ENCODE results near the gene PRLH. TPM values are rescaled to one million over a fixed set of nuclear protein-coding genes. Genes with fewer than 3 reads are reported as not detected.

The PRLH gene
- total RNA-seq, 1 donor from 2014 or later, result not detected

DNA sequence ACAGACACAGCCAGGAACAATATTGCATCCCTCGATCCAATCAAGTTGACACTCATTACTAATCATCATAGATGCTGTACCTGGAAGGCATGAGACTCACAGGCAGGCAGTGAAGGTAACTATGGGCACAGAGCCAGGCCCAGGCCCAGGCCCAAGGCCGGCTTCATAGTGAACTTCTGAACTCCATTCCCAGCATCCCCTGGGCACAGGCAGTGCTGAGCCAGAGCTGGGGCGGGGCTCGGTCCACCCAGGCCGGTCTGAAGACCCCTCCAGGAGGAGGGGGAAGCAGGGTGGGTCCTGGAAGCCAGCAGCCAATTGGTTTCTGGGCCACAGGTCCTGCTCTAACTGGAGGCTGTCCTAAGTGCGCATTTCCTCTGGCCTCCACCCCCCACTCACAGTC lies 41.7 kb upstream of the PRLH start:
- Mint-ChIP-seq H3K27me3 (ENCODE audit: low read depth) (no peaks in the 10 kb centered on the region), H3K36me3 (ENCODE audit: low read depth) (no peaks in the 10 kb centered on the region), H3K4me1 (no peaks in the 10 kb centered on the region), H3K9me3 (no peaks in the 10 kb centered on the region), H3K27ac (ENCODE audit: unreplicated experiment) (no peak overlapping the region), H3K4me3 (no peak overlapping the region)
- DNase-seq (ENCODE audit: low read depth, low spot score), result no peak
- TF ChIP-seq, protein P1, sequence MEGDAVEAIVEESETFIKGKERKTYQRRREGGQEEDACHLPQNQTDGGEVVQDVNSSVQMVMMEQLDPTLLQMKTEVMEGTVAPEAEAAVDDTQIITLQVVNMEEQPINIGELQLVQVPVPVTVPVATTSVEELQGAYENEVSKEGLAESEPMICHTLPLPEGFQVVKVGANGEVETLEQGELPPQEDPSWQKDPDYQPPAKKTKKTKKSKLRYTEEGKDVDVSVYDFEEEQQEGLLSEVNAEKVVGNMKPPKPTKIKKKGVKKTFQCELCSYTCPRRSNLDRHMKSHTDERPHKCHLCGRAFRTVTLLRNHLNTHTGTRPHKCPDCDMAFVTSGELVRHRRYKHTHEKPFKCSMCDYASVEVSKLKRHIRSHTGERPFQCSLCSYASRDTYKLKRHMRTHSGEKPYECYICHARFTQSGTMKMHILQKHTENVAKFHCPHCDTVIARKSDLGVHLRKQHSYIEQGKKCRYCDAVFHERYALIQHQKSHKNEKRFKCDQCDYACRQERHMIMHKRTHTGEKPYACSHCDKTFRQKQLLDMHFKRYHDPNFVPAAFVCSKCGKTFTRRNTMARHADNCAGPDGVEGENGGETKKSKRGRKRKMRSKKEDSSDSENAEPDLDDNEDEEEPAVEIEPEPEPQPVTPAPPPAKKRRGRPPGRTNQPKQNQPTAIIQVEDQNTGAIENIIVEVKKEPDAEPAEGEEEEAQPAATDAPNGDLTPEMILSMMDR (conservative IDR thresholded peaks at IDR 0.05), result no peak

DNA sequence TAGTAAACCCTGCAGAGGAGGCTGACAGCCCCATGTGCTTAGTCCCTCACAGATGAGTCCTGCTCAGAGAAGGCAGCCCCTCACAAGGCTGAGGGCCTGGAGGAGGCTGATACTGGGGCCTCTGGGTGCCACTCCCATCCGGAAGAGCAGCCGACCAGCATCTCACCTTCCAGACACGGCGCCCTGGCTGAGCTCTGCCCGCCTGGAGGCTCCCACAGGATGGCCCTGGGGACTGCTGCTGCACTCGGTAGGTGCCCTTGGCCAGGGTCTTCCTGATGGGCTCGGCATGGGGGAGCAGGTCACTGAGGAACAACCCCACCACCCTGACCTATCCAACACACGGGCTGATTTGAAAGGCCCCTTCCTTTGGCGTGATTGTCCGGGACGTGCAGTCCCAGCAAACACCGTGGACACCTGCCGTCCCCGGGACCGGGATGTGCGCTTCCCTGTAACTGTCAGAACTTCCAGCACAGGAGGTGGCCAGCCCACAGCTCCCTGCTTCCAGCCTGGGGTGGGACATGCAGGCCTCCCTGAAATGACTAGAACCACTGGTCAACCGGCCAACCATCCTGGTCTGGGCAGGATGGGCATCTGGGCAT lies 40.7 kb upstream of the PRLH start:
- Mint-ChIP-seq H3K36me3 (ENCODE audit: low read depth) (no peaks in the 10 kb centered on the region), H3K4me3 (no peak overlapping the region), H3K9me3 (no peaks in the 10 kb centered on the region), H3K27me3 (ENCODE audit: low read depth) (no peaks in the 10 kb centered on the region), H3K27ac (ENCODE audit: unreplicated experiment) (no peak overlapping the region), H3K4me1 (no peaks in the 10 kb centered on the region)
- no peak for DNase-seq (ENCODE audit: low read depth, low spot score)
- TF ChIP-seq, protein P1 (conservative IDR thresholded peaks at IDR 0.05), result no peak

DNA sequence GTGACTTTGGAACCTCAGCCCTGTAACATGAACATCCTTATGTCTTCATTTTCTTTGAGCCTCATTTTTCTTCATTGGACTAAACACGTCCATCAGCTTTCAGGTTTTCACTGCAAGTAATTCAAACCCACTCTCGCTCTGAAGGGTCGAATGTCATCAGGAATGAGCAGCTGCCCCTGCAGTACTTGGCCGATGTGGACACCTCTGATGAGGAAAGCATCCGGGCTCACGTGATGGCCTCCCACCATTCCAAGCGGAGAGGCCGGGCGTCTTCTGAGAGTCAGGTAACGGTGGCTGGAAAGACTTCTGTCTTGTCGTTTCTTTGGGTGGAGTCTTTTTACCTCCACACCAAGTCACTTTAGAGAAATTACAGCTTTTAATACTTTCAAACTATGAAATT lies 39.1 kb upstream of the PRLH start:
- Mint-ChIP-seq H3K27ac (ENCODE audit: unreplicated experiment) (no peak overlapping the region), H3K4me3 (no peak overlapping the region), H3K4me1 (peaks cover 6% of the 10 kb centered on the region), H3K9me3 (no peaks in the 10 kb centered on the region), H3K36me3 (ENCODE audit: low read depth) (no peaks in the 10 kb centered on the region), H3K27me3 (ENCODE audit: low read depth) (no peaks in the 10 kb centered on the region)
- no peak for DNase-seq (ENCODE audit: low read depth, low spot score)
- TF ChIP-seq, protein P1 (conservative IDR thresholded peaks at IDR 0.05), result no peak

DNA sequence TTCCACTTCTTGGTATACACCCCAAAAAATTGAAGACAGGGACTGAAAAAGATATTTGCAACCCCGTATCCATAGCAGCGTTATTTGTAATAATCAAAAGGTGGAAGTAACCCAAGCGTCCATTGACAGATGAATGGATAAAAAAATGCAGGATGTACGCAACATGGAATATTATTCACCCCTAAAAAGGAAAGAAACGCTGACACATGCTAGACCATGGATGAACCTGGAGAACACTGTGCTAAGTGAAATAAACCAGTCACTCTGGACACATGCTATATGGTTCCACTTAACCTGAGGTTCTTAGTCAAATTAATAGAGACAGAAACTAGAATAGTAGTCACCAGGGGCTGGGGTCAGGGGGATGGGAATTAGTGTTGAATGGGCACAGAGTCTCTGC lies 38.6 kb upstream of the PRLH start:
- Mint-ChIP-seq H3K36me3 (ENCODE audit: low read depth) (no peaks in the 10 kb centered on the region), H3K9me3 (no peaks in the 10 kb centered on the region), H3K4me3 (no peak overlapping the region), H3K27ac (ENCODE audit: unreplicated experiment) (no peak overlapping the region), H3K4me1 (peaks cover 11% of the 10 kb centered on the region), H3K27me3 (ENCODE audit: low read depth) (no peaks in the 10 kb centered on the region)
- no peak for DNase-seq (ENCODE audit: low read depth, low spot score)
- TF ChIP-seq, protein P1 (conservative IDR thresholded peaks at IDR 0.05), result no peak

DNA sequence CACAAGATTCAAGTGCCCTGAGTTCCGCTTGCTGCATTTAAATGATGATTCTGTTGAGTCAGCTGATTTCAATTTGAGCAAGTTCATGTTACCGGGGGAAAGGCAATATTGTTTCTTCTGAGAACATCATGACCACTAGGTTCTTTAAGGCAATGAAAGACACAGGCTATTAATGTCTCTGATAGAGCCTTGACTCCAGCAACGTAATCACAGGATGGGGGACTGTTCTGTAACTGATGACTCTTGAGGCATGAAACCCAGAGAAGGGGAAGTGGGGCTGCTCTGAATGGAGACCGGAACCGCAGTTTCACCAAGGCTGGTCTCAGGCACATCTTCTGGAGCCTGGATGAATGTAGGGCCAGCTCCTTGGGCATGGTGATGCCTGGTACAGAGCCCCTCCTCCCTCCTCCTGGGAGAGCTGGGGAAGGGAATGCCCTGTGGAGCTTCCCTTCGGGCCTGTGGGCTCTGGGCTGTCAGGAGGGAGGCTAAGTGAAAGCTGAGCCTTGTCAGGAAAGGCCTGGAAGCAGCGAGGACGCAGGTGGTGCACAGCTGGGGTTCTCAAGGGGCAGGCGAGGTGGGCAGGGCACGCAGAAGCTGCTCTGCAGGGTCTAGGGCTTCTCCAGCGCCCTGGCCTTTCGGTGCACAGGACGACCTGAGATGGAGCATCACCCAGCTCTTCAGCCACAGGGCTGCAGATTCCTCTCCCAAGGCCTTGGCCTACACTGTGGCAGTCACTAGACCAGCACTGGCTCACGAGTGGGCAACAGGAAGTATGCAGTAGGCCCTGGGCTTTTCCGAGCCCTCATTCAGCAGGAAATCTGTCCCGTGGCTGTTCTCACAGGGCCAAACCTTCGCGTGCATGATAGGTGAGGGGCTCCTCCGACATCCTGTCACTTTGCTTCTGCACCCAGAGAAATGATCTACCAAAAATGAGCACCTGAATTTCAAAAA lies 36.6 kb upstream of the PRLH start:
- H3K9me3 Mint-ChIP-seq, result no peaks in the 10 kb centered on the region
- H3K4me1 Mint-ChIP-seq, result peaks cover 11% of the 10 kb centered on the region
- H3K27ac Mint-ChIP-seq (ENCODE audit: unreplicated experiment), result no peak overlapping the region
- no peaks in the 10 kb centered on the region for H3K36me3 Mint-ChIP-seq (ENCODE audit: low read depth)
- H3K4me3 Mint-ChIP-seq, result no peak overlapping the region
- TF ChIP-seq, protein P1 (conservative IDR thresholded peaks at IDR 0.05), result no peak
- no peak for DNase-seq (ENCODE audit: low read depth, low spot score)
- H3K27me3 Mint-ChIP-seq (ENCODE audit: low read depth), result no peaks in the 10 kb centered on the region

Measured in neural crest cell (in vitro differentiated cells).